ENCODE data around the gene CEP170. TPM values are rescaled to one million over a fixed set of nuclear protein-coding genes. Genes with fewer than 3 reads are reported as not detected.

Gene CEP170
- total and polyA plus RNA-seq, 3 donors from 2014 or later = 64.0 to 165 (median 132) TPM

GRCh38 chr1:243292117-243292516 lies 37.0 kb upstream of the CEP170 start:
- WGBS, 2 donors = 92 to 96% methylated on average over 5 of the region's 5 CpGs
- no peaks in the 10 kb centered on the region for H3K36me3 ChIP-seq (ENCODE audit: low read depth, missing control alignments)

GRCh38 chr1:243291292-243291691 lies 36.2 kb upstream of the CEP170 start:
- DNase-seq = no peak
- Histone ChIP-seq H3K9me3 (no peaks in the 10 kb centered on the region), H3K4me1 (peaks cover 4% of the 10 kb centered on the region), H3K4me3 (no peak overlapping the region), H3K27ac (no peak overlapping the region), H3K36me3 (ENCODE audit: low read depth, missing control alignments) (no peaks in the 10 kb centered on the region), H3K27me3 (no peaks in the 10 kb centered on the region)
- intact Hi-C loops (cut with DNase I; ENCODE audit: low total_unique reads) = no loop called here
- WGBS, 2 donors = 74 to 81% methylated on average over 1 of the region's 1 CpG
- no peak for TF ChIP-seq POLR2A (IDR thresholded peaks at IDR 0.05)
- no peak for TF ChIP-seq CTCF (IDR thresholded peaks at IDR 0.05)

More at GRCh38 chr1:243292117-243292516, 37.0 kb upstream of the CEP170 start:
- DNase-seq = no peak
- H3K4me3 ChIP-seq = no peak overlapping the region
- intact Hi-C loops (cut with DNase I; ENCODE audit: low total_unique reads) = no loop called here
- H3K27ac ChIP-seq = no peak overlapping the region
- peaks cover 4% of the 10 kb centered on the region for H3K4me1 ChIP-seq
- H3K27me3 ChIP-seq = no peaks in the 10 kb centered on the region
- no peaks in the 10 kb centered on the region for H3K9me3 ChIP-seq
- TF ChIP-seq POLR2A (IDR thresholded peaks at IDR 0.05) (no peak), CTCF (IDR thresholded peaks at IDR 0.05) (no peak)

GRCh38 chr1:243288062-243288461 lies 33.0 kb upstream of the CEP170 start:
- Histone ChIP-seq H3K4me3 (no peak overlapping the region), H3K27me3 (no peaks in the 10 kb centered on the region), H3K4me1 (peaks cover 4% of the 10 kb centered on the region), H3K27ac (no peak overlapping the region), H3K36me3 (ENCODE audit: low read depth, missing control alignments) (no peaks in the 10 kb centered on the region), H3K9me3 (no peaks in the 10 kb centered on the region)
- TF ChIP-seq POLR2A (IDR thresholded peaks at IDR 0.05) = no peak
- no peak for TF ChIP-seq CTCF (IDR thresholded peaks at IDR 0.05)
- DNase-seq = no peak
- WGBS, 2 donors = 82 to 87% methylated on average over 6 of the region's 6 CpGs
- intact Hi-C loops (cut with DNase I; ENCODE audit: low total_unique reads) = no loop called here

- H3K4me3 ChIP-seq = no peak overlapping the region
- no peaks in the 10 kb centered on the region for H3K36me3 ChIP-seq (ENCODE audit: low read depth, missing control alignments)
- H3K27ac ChIP-seq = no peak overlapping the region
- 46 to 50% methylated on average over 1 of the region's 1 CpG for WGBS, 2 donors
- H3K27me3 ChIP-seq = no peaks in the 10 kb centered on the region
- intact Hi-C loops (cut with DNase I; ENCODE audit: low total_unique reads) = no loop called here
- DNase-seq = no peak
- no peak for TF ChIP-seq CTCF (IDR thresholded peaks at IDR 0.05)
- no peak for TF ChIP-seq POLR2A (IDR thresholded peaks at IDR 0.05)
- no peaks in the 10 kb centered on the region for H3K9me3 ChIP-seq
- H3K4me1 ChIP-seq = peaks cover 4% of the 10 kb centered on the region
These were observed 32.6 kb upstream of the CEP170 start for GRCh38 chr1:243287652-243288051.

- no peak for DNase-seq
- Histone ChIP-seq H3K4me3 (no peak overlapping the region), H3K36me3 (ENCODE audit: low read depth, missing control alignments) (no peaks in the 10 kb centered on the region), H3K4me1 (peaks cover 4% of the 10 kb centered on the region), H3K9me3 (no peaks in the 10 kb centered on the region), H3K27ac (no peak overlapping the region), H3K27me3 (no peaks in the 10 kb centered on the region)
- no peak for TF ChIP-seq CTCF (IDR thresholded peaks at IDR 0.05)
- TF ChIP-seq POLR2A (IDR thresholded peaks at IDR 0.05) = no peak
- WGBS, 2 donors = 44 to 48% methylated on average over 2 of the region's 2 CpGs
- intact Hi-C loops (cut with DNase I; ENCODE audit: low total_unique reads) = no loop called here
These were observed 32.0 kb upstream of the CEP170 start for GRCh38 chr1:243287123-243287460.

Measured in testis (tissue), 3 donors.